ENCODE results near the gene RPL11.
"Not testable (repeated sequence)": the region's sequence is repeated elsewhere in the genome, so short reads cannot be mapped to it uniquely, and the experiment has no call there.

RPL11 gene
- 811 to 1,787 (median 1,159) reads per million in 3 experiments for total RNA-seq

DNA sequence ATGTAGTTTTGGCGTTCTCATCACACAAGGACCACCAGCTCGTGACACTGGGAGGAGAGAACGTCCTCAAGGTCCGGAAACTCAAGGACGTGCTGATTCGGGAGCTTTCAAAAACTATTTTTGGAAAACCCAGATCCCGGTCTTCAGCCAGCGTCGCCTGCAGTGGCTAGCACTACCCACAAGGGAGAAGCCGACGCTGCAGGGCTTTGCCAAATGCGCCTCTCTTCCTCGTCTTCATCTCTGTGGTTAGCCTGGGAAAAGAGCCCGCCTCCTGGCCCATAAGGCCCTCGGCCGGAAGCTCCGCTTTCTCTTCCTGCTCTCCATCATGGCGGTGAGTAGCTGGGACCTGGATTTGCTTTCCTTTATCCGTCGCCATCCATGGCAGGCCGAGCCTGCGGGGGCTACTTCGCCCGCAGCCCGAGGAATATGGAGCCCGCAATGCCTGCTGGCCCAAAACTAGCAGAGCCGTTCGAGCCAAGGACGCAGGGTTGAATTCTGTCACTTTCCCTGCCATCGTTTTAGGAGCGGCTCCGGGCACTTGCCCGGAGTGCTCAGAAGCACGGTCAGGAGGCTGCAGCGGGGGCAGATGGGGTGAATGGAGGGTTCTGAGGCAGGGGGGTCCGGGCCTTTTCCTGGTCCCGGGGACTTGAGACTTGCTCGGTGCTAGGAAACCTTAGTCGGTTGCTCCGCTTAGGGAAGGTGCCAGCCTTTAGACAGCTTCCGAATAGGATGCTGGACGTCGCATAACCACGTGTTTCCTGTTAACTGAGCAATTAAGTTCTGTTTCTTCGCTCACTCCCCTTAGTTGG is at the start of gene RPL11:
Gene RPL11 (plus strand): TSS at position 308 of the 809 bp plus-strand sequence. CDS start 18 bp downstream, at position 326.
- DNase-seq: peak; percentile 86

DNA sequence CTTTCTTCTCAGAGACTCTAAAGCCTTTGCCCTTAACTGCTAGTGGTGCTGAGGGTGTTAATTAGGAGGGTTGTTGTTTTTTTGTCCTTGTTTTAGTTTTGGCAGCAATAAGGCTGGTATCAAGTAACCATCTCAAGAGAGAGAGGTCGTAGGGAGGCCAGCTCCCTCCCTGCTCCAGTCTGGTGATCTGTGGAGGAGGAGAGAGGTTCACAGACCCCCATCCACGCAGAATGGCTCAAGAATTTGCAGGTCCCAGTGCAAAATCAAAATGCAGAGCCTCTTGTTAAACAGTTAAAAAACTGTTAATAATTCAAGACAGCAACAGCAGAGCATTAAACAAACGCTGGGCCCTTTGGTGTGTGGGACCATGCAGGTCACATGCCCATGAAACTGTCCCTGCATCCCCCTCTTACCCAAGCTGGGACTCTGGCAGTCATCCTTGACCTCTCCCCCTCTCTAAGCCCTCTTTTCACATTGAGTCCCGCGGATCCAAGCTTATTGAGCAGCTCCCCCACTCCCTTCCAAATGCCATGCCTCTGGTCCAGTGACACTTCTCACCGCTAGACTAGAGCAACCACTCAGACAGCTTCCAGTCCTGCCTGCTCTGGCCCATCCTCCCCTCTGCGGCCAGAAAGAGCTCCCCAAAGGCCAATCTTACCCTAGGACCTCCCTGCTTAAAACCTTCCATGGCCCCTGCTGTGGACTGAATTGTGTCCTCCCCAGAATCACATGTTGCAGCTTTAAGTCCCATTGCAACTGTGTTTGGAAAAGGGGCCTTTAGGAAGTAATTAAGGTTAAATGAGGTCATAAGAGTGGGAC is 47.7 kb upstream of the RPL11 start:
- DNase-seq: no peak

DNA sequence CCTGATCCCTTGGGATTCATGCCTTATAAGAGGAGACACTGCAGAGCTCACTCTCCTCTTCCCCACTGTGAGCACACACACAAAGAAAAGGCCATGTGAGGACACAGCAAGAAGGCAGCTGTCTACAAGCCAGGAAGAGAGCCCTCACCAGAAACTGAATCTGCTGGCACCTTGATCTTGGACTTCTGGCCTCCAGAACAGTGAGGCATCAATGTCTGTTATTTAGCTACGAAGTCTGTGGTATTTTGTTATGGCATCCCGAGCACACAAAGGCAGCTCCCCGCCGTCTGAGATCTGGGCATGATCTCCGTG is 47.1 kb upstream of the RPL11 start:
- no peak for DNase-seq

DNA sequence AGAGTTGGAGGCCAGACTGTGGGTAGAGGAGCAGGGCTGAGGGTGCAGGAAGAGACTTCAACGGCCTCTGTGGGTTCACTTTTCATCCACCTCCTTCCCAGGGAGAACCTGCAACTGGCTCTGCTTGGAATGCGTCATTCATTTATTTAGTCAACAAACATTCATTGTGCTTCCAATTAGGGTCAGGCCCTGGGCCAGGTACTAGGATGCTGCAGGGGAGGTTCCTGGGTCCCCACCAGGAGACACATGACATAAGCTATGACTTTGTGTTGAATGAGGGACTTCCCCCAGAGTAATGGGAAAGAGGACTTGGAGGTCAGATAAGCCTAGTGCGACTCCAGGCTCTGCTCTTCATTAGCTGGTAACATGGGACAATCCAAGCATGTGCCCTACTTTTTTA is 46.3 kb upstream of the RPL11 start:
- DNase-seq: no peak

DNA sequence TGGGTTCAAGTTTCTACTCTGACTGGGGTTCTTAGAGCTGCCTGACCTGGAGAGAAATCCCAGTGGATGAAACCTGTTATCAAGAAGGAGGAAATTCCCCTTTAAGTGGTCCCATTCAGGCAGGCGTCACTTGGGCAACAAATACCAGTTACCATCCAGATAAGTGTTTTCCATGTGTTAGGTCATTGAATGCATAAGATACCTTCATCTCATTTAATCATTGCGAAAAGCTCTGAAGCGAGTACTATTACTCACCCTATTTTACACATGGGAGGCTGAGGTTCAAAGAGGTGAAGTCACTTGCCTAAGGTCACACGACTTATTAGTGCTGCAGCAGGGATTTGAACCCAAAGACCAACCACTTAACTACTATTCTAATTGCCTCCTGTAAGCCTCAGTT is 45.5 kb upstream of the RPL11 start:
- no peak for DNase-seq

DNA sequence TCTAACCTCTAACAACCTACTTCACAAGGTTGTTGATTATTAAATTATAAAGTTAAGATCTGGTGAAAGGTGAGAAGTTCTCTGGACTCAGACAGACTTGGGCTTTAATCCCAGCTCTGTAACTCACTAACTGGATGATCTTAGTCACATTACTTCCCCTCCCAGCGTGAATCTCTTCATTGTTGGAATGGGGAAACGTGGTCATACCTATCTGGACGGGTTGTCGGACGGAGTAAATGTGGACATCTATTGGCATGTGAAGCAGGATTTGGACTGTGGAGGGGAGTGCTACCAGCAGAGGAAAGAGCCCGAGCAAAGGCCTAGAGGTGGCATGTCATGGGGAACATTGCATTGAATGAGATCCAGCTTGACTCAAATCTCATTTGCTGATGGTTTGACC is 45.1 kb upstream of the RPL11 start:
- DNase-seq: no peak

DNA sequence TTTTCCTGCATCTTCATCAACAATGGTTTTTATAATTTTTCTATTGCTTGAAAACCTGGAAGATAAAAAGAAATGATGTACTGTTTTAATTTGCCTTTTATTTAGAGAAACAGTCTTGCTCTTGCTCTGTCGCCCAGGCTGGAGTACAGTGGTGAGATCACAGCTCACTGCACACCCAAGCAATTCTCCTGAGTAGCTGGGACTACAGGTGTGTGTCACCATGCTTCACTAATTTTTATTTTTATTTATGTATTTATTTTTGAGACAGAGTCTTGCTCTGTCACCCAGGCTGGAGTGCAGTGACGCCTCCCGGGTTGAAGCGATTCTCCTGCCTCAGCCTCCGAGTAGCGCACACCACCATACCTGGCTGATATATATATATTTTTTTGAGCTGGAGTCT is 43.0 kb upstream of the RPL11 start:
- DNase-seq: no peak

DNA sequence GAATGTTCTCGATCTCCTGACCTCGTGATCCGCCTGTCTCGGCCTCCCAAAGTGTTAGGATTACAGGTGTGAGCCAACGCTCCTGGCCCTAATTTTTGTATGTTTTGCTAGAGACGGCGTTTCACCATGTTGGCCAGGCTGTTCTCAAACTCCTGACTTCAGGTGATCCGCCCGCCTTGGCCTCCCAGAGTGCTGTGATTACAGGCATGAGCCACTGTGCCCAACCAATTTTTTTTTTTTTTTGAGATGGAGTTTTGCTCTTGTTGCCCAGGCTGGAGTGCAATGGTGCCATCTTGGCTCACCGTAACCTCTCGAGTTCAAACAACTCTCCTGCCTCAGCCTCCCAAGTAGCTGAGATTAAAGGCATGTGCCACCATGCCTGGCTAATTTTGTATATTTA is 42.4 kb upstream of the RPL11 start:
- not testable (repeated sequence) for DNase-seq

DNA sequence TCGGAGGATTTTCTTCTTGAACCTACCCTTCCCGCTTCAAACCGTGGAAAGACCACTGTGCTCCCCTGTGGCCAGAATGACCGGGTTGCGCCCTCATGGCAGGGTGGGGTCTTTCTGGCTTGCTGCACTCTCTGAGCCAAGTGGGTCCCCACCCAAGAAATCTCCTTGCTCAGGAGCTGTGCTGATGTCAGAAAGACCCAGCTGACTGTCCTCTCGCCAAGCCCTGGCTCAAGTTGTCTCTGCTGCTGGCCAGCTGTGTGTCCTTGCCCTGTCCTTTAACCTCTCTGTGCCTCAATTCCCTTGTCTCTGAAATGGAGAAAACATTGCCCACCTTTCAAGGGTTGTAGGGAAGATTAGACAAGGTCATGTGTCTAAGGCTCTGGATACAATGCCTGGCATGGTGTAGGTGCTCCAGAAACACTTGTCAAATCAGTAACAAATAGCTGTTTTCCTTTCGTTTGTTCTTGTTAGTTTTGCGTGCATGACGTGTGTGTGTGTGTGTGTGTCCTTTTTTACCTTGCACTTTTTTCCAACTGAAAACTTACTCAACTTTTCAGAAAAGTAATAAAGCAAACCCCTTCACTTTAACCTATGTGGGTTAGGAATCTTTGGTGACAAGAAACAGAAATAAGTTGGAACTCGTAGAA is 41.1 kb upstream of the RPL11 start:
- no peak for DNase-seq

DNA sequence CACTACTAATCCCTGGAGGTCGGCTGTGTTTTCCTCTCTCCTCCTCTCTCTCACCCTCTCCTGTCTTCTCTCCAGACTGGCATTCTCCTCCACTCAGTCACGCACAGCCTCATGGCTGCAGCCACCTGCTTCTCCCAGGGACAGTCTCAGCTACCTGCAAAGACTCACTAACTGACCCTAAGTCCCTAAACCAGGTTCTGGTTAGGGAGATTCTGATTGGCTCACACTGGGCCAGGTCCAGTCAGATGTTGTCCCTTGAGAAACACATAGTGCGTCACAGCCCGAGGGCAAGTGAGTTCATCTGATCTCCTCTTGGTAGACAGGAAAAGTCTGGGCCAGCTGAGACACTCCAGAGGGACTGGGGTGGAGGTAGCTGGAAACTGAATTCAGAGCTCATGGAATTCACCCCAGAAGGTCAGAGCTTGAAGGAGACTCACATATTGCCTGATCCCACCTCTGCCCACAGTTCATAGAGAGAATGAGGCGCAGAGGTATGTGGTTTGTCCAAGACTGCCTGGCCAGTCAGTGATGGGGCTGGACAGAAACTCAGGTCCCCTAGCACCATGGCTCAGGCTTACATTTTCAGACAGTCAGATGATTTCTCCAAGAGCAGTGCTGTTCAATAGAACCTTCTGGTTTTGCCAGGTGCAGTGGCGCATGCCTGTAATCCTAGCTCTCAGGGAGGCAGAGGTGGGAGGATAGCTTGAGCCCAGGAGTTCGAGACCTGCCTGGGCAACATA is 40.4 kb upstream of the RPL11 start:
- DNase-seq: no peak

DNA sequence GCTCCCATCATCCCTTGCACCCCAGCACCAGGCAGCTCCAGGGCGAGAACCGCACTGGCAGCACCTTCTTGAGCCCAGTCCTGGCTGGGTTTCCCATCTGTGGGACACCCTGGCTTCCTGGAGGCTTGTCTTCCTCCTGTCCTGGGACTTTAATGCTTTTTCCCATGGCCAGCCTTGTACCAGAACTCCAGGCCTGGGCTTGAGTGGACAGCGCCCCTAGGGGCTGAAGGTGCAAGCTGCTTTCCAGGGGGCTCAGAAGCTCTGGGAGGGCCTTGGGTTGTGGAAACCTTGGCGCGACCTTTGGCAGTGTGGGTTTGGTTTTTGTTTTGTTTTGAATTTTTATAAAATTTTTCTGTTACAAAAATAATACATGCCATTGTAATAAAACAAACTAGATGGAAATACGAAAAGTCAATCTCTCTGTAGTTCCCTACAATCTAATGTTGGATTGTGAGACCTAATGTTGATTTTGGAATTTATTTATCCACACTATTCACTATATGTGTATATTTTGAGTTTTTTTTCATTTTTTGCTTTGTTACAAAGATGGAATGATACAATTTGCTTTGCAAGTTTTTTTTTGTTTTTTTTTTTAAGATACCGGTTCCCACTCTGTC is 33.8 kb upstream of the RPL11 start:
- no peak for DNase-seq

DNA sequence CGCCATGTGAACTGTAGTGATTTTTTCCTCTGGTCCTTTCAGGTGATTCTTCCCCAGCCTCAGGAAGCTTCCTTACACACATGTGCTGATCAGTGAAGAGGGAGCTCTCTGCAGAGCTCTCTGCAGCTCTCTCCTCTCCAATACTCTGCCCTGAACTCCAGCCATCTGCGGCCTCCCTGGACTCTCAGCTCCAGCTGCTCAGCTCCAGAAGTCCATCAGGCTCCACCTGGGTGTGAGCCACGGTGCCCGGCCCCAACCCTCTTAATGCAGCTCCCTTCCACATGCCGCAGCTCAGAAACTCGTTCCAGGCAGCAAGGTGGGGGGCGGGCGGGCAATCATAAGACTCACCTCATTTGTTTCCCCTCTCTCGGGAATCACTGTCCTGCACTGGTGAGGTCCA is 30.9 kb upstream of the RPL11 start:
- no peak for DNase-seq

DNA sequence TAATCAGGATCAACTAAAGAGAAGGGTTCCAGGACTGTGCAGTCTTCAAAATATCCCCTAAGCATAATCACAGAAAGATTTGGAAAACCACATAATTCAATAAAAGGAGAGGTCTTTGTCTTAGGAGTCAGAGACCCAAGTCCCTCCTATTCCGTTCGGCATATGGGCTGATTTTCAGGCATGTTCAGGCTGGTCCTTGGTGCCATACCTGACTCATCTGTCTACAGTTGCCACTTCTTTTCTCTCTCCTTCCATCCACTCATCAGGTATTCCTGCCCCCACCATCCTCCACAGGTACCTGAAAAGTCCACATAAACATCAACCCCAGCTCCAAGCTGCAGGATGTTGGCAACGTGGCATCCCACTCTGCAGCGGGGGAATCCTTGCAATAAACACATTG is 29.7 kb upstream of the RPL11 start:
- DNase-seq: no peak

DNA sequence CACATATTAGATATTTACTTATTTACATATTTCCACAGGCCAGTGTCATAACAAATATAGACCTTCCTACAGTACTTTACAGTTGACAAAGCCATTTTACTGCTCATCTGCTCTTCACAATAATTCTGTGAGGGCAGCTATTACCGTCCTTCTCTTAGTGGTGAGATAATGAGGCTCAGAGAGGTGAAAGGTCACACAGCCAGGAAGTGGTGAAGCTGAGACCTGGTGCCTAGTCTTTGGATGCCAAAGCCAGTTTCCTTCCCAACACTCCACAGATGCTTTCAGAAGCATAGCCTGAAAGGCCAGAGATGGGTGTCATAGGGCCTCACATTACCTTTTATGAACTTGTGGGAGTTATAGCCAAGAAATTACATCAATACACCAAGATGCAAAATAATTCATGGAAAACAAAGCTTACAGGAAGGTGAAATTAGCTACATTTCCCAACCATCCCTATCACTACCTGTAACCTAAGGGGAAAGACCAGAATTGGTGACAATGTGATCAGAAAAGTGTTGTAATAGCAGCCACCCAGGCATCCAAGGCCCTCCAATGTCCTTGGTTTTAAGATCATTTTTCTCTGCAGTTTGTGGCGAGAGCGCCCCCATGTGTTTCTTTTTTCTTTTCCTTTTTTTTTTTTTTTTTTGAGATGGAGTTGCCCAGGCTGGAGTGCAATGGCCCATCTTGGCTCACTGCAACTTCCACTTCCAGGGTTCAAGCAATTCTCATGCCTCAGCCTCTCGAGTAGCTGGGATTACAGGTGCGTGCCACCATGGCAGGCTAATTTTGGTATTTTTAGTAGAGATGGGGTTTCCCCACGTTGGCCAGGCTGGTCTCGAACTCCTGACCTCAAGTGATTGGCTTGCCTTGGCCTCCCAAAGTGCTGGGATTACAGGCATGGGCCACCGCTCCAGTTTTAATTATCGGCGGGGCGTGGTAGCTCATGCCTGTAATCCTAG is 26.5 kb upstream of the RPL11 start:
- no peak for DNase-seq

DNA sequence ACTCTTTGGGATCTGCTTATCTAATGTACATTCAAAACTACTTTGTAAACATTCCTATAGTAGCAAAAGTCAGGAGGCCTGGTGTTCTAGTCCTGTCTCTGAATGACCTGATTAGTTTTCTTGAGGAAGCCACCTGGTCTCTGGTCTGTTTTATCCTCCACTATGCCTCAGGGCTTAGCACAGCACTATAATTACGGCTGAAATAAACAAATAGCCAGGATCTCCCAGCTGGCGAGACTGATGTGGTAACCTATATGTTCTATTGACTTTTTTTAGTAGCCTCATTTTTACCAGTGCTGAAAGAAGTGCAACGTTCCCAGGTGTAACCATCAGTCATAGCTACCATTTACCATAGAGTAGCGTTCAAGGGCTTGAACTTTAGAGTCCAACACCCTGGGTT is 24.2 kb upstream of the RPL11 start:
- DNase-seq: no peak

DNA sequence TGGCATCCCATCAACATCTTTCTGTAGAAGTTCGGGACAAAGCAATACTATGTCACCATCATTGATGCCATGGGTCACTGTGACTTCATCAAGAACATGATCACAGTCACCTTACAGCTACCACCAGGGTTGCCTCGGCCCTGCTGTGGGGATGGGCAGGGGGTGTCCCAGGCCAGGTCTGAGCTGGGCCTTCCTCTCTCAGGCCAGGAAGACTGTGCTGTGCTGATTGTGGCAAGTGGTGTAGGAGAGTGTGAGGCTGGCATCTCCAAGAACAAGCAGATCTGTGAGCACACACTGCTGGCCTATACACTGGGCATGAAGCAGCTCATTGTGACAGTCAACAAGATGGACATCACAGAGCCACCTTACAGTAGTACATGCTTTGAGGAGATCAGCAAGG is 20.9 kb upstream of the RPL11 start:
- no peak for DNase-seq

DNA sequence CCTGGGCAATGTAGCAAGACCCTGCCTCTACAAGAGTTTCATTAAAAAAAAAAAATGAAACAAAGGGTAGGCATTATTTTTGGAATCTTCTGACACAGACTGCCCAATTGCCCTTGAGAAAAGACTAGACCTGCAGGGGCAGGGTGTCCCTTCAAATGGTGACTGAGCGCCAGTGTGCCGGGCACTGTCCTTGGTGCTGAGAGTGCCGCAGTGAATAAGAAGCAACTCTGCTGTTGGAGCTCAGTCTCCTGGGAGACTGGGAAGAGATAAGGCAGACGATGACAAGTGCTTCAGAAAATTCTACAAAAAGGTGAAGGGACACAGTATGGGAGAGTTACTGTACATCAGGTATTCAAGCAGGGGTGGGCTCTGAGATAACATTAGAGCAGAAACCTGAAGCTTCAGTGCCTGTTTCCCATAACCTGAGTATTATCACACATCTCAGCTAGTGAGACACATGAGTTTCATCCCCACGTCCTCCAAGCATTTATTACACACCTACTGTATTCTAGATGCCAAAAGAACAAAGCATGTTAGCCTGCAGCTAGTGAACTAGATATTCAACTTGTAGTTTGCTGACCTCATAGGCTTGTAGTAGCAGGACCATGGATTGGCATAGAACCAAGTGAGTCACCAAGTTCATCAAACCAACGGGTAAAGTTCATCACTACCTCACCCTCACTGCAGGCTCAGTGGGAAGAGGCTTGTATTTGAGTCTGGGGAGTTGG is 18.4 kb upstream of the RPL11 start:
- no peak for DNase-seq

DNA sequence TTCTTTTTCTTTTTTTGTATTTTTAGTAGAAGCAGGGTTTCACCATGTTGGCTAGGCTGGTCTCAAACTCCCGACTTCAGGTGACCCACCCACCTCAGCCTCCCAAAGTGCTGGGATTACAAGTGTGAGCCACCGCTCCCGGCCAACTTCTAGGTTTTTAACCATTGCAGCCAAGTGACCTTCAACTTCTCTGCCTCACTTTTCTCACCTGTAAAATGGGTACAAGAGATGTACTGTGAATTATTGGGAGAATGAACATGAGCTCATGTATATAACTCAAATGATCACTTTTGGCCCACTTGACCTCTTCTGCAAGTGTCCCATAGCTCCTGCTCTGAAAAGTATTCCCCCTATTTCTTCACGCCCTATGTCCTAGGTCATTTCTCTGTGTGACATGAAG is 11.8 kb upstream of the RPL11 start:
- no peak for DNase-seq

DNA sequence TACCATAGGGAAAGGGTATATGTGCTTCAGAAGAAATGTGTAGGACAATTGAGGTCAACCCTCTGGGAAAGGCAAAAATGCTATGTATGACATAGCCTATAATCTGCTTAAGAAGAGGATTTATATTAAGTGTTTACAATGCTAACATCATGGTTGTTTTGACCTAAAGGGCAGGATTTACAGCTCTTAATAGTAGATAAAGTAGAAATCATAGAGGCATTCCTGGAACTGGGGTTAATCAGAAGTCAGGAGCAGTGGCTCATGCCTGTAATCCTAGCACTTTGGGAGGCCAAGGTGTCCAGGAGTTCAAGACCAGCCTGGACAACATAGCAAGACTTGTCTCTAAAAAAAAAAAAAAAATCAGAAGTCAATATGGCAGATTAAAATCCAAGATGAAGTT is 8.7 kb upstream of the RPL11 start:
- DNase-seq: no peak

DNA sequence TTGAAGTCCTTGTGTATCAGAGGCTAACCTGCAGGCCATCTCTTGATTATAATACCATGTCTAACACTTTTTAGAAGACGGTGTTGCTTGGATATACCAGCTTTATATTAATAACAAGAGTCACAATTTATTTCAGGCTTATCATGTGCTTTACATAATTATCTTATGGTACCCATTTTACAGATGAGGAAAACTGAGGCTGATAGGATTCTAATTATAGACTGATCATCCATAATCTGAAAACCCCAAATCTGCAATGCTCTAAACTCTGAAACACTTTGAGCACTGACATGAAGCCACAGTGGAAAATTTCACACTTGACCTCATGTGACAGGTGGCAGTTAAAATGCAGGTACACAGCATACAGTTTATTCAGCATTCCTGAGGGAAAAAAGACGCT is 7.2 kb upstream of the RPL11 start:
- DNase-seq: no peak

DNA sequence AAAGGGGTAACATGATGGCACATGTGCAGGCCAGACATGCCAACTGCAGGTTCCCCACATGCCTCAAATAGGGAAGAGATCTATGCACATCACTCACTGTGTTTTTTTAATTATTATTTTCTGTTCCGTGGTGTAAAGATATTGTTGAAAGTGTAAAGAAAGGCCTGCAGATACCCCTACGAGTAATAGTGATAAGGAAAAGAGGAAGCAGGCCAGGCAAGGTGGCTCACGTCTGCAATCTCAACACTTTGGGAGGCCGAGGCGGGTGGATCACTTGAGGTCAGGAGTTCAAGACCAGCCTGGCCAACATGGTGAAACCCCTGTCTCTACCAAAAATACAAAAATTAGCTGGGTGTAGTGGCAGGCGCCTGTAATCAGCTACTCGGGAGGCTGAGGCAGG is 6.4 kb upstream of the RPL11 start:
- not testable (repeated sequence) for DNase-seq

Measured in central memory CD4-positive, alpha-beta T cell (primary cell).